Kidney epithelial cell (primary cell): ENCODE data around the gene GPR152. TPM values are rescaled to one million over a fixed set of nuclear protein-coding genes. Genes with fewer than 3 reads are reported as not detected.

Experiments
- DNase-seq: peaks from one replicate; pipeline ENCODE4 v3.0.0-alpha.2; 2010; ENCODE audit warnings: low read depth
- H3K27me3 ChIP-seq: 2 replicates; pipeline ENCODE4 v1.6.0; 2011; ENCODE audit warnings: low read length; ENCODE audit not compliant: control insufficient read depth, insufficient read depth
- H3K36me3 ChIP-seq: 2 replicates; pipeline ENCODE4 v1.5.1; 2011; ENCODE audit warnings: low read length; ENCODE audit not compliant: control insufficient read depth, insufficient read depth
- H3K4me3 ChIP-seq: 2 replicates; pipeline ENCODE4 v1.5.1; 2011; ENCODE audit warnings: low read depth, mild to moderate bottlenecking, control low read depth, low read length
- CTCF ChIP-seq: IDR thresholded peaks from 2 replicates; pipeline ENCODE4 v1.5.1; 2011; ENCODE audit warnings: mild to moderate bottlenecking, moderate library complexity, low read length, control low read depth, inconsistent platforms; ENCODE audit not compliant: insufficient read depth, poor library complexity, severe bottlenecking
- total RNA-seq: library from RNA; depleted of rRNA; stranded (reverse); fragments of >200 nt; gene quantifications from 2 replicates; pipeline ENCODE4 v1.2.3, GENCODE V29; 2015

Gene GPR152
- total RNA-seq, 1 donor from 2014 or later = not detected

GRCh38 chr11:67423891-67424613 is 28.5 kb downstream of the GPR152 start:
- H3K27me3 ChIP-seq = no peaks in the 10 kb centered on the region
- DNase-seq = no peak
- H3K4me3 ChIP-seq = no peak overlapping the region
- TF ChIP-seq CTCF = no peak
- H3K36me3 ChIP-seq = no peaks in the 10 kb centered on the region

- Histone ChIP-seq H3K27me3 (no peaks in the 10 kb centered on the region), H3K36me3 (no peaks in the 10 kb centered on the region), H3K4me3 (no peak overlapping the region)
- DNase-seq = no peak
- TF ChIP-seq CTCF = no peak
Measured at GRCh38 chr11:67423466-67423865, 29.1 kb downstream of the GPR152 start.

GRCh38 chr11:67422891-67423290 is 29.6 kb downstream of the GPR152 start:
- H3K4me3 ChIP-seq = no peak overlapping the region
- H3K36me3 ChIP-seq = no peaks in the 10 kb centered on the region
- H3K27me3 ChIP-seq = no peaks in the 10 kb centered on the region
- DNase-seq = no peak
- no peak for TF ChIP-seq CTCF

- Histone ChIP-seq H3K27me3 (peaks cover 2% of the 10 kb centered on the region), H3K36me3 (no peaks in the 10 kb centered on the region), H3K4me3 (no peak overlapping the region)
- no peak for DNase-seq
- no peak for TF ChIP-seq CTCF
Measured at GRCh38 chr11:67421430-67422031, 31.0 kb downstream of the GPR152 start.

GRCh38 chr11:67420646-67421429 is 31.7 kb downstream of the GPR152 start:
- Histone ChIP-seq H3K36me3 (no peaks in the 10 kb centered on the region), H3K27me3 (peaks cover 4% of the 10 kb centered on the region), H3K4me3 (peak overlapping the region; percentile 35)
- no peak for TF ChIP-seq CTCF
- no peak for DNase-seq
